Measurements from ENCODE around the gene SLC16A10. TPM values are rescaled to one million over a fixed set of nuclear protein-coding genes. Genes with fewer than 3 reads are reported as not detected.

Gene SLC16A10
- polyA plus RNA-seq, 3 donors: 0.05 to 0.15 TPM; not detected in 1

GRCh38 chr6:111256646-111257045 is 169.3 kb downstream of the SLC16A10 start:
- H2AFZ ChIP-seq (ENCODE audit: insufficient read depth, low read depth, low read length, poor library complexity, severe bottlenecking): no peak overlapping the region
- intact Hi-C loops (cut with micrococcal nuclease): loop anchor here in 1 of 2 donors (5.0 to 10.0 kb wide), 2 partner anchors 226 to 348 kb away; partner anchors contain the start of genes REV3L and TRAF3IP2
- H3K27ac Mint-ChIP-seq: no peak overlapping the region

GRCh38 chr6:111258010-111258409 is 170.7 kb downstream of the SLC16A10 start:
- Mint-ChIP-seq H3K9me3 (no peaks in the 10 kb centered on the region), H3K27ac (peak overlapping the region in 2 of 7 donors; percentile 41 to 59), H3K36me3 (peaks cover 0 to 6% of the 10 kb centered on the region in 2 donors), H3K4me1 (peaks cover 22% of the 10 kb centered on the region), H3K4me3 (no peak overlapping the region), H3K27me3 (ENCODE audit: low read depth in 3 of 3) (peaks cover 6 to 10% (median 8%) of the 10 kb centered on the region in 3 donors)
- H3K4me1 ChIP-seq (ENCODE audit: control insufficient read depth in 1 of 2, insufficient read depth in 2 of 2, low read length in 2 of 2): peaks cover 18 to 22% of the 10 kb centered on the region in 2 donors
- H4K20me1 ChIP-seq (ENCODE audit: insufficient read depth, low read length): no peaks in the 10 kb centered on the region
- H3K79me2 ChIP-seq (ENCODE audit: insufficient read depth, low read length): peaks cover 31% of the 10 kb centered on the region
- TF ChIP-seq CTCF (IDR thresholded peaks at IDR 0.05): no peak
- H3K9ac ChIP-seq (ENCODE audit: insufficient read depth, low read length, poor library complexity, severe bottlenecking): no peak overlapping the region
- WGBS (ENCODE audit: insufficient coverage): no CpG with 5 or more reads among the region's 13 CpGs
- no peak overlapping the region for H3K4me3 ChIP-seq (replicated peaks in 1 of 3; ENCODE audit: low read depth in 2 of 3, low read length in 3 of 3)
- no peaks in the 10 kb centered on the region for H3K9me3 ChIP-seq (replicated peaks in 1 of 2; ENCODE audit: control insufficient read depth in 1 of 2, insufficient read depth in 1 of 2, low read length in 2 of 2)
- H3K4me2 ChIP-seq (replicated peaks; ENCODE audit: extremely low read depth, low read length, poor library complexity, severe bottlenecking): no peak overlapping the region
- no peak overlapping the region for H2AFZ ChIP-seq (ENCODE audit: insufficient read depth, low read depth, low read length, poor library complexity, severe bottlenecking)
- no peak overlapping the region for H3K27ac ChIP-seq (ENCODE audit: low read depth in 1 of 2, low read length in 2 of 2)
- H3K27me3 ChIP-seq (ENCODE audit: control insufficient read depth in 2 of 2, insufficient read depth in 2 of 2, low read length in 2 of 2): no peaks in the 10 kb centered on the region
- intact Hi-C loops (cut with micrococcal nuclease): loop anchor here (2.0 to 10.0 kb wide), 3 partner anchors 224 to 347 kb away; partner anchors contain the start of genes REV3L (in 2 of the 2) and TRAF3IP2 (in 1 of the 2)
- H3K36me3 ChIP-seq (replicated peaks in 1 of 2; ENCODE audit: control insufficient read depth in 1 of 2, insufficient read depth in 2 of 2, low read length in 2 of 2): peaks cover 4 to 7% of the 10 kb centered on the region in 2 donors
- no peak for DNase-seq

More at GRCh38 chr6:111256646-111257045, 169.3 kb downstream of the SLC16A10 start:
- Histone ChIP-seq H3K4me2 (replicated peaks; ENCODE audit: extremely low read depth, low read length, poor library complexity, severe bottlenecking) (no peak overlapping the region), H3K79me2 (ENCODE audit: insufficient read depth, low read length) (peaks cover 20% of the 10 kb centered on the region), H3K4me1 (ENCODE audit: control insufficient read depth in 1 of 2, insufficient read depth in 2 of 2, low read length in 2 of 2) (peaks cover 18 to 22% of the 10 kb centered on the region in 2 donors), H3K9ac (ENCODE audit: insufficient read depth, low read length, poor library complexity, severe bottlenecking) (no peak overlapping the region), H3K27me3 (ENCODE audit: control insufficient read depth in 2 of 2, insufficient read depth in 2 of 2, low read length in 2 of 2) (no peaks in the 10 kb centered on the region), H3K4me3 (replicated peaks in 1 of 3; ENCODE audit: low read depth in 2 of 3, low read length in 3 of 3) (no peak overlapping the region), H3K27ac (ENCODE audit: low read depth in 1 of 2, low read length in 2 of 2) (no peak overlapping the region), H3K9me3 (replicated peaks in 1 of 2; ENCODE audit: control insufficient read depth in 1 of 2, insufficient read depth in 1 of 2, low read length in 2 of 2) (no peaks in the 10 kb centered on the region), H3K36me3 (replicated peaks in 1 of 2; ENCODE audit: control insufficient read depth in 1 of 2, insufficient read depth in 2 of 2, low read length in 2 of 2) (no peaks in the 10 kb centered on the region), H4K20me1 (ENCODE audit: insufficient read depth, low read length) (no peaks in the 10 kb centered on the region)
- Mint-ChIP-seq H3K9me3 (no peaks in the 10 kb centered on the region), H3K36me3 (peaks cover 0 to 2% of the 10 kb centered on the region in 2 donors), H3K27me3 (ENCODE audit: low read depth in 3 of 3) (peaks cover 6 to 10% (median 8%) of the 10 kb centered on the region in 3 donors), H3K4me1 (peaks cover 17% of the 10 kb centered on the region), H3K4me3 (no peak overlapping the region)
- TF ChIP-seq CTCF (IDR thresholded peaks at IDR 0.05): peak; percentile 16
- DNase-seq: no peak

All from CD14-positive monocyte (primary cell).